Umbilical cord (tissue), 2 donors: ENCODE measurements around the gene AKAP6. TPM values are rescaled to one million over a fixed set of nuclear protein-coding genes. Genes with fewer than 3 reads are reported as not detected.

Experiments
- DNase-seq: peaks from one replicate; pipeline ENCODE4 v3.0.0-alpha.2; 2015; ENCODE audit warnings: low spot score
- total RNA-seq: library from RNA; depleted of rRNA; stranded (reverse); fragments of >200 nt; gene quantifications from one replicate; pipeline ENCODE4 v1.2.3, GENCODE V29; 2014; ENCODE audit warnings: low replicate concordance; ENCODE audit not compliant: insufficient read depth

Gene AKAP6
- total RNA-seq, 1 donor from 2014 or later: 76.3 TPM

DNA sequence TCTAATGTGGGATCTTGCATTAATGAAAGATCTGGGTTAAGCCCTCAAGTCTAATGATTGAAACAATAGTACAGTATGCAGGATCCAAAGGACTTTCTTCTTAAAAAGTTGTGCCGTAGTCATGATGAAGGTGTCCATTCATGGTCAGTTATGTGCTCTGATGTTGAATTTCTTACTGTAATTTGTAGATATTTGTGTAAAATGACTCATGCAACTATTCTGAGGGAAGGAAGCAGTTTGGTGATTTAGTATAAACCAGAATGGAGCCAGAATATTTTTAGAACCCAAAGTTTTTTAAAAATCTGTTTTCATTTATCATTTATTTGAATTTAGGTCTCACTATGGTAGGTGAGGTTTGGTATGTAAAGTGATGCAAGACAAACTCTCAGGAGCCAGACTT is 151.2 kb downstream of the AKAP6 start:
- no peak for DNase-seq

DNA sequence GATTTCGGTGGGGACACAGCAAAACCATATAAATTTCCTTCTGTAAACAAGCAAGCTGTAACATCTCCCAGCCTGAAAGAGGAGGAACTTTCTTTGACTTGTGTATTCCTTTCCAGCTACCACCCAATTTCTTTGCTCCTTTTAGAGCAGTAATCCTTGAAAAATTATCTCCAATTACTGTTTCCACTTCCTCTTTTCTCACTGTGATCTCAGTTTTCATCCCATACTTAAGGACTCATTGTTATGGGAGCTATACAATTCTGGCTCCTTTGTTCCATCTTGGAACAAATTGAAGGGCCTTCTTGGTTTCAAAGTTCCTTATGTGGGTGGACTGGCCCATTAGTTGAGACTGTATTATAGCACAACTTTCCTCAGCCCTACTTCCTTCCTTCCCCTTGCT is 152.6 kb downstream of the AKAP6 start:
- DNase-seq: no peak

DNA sequence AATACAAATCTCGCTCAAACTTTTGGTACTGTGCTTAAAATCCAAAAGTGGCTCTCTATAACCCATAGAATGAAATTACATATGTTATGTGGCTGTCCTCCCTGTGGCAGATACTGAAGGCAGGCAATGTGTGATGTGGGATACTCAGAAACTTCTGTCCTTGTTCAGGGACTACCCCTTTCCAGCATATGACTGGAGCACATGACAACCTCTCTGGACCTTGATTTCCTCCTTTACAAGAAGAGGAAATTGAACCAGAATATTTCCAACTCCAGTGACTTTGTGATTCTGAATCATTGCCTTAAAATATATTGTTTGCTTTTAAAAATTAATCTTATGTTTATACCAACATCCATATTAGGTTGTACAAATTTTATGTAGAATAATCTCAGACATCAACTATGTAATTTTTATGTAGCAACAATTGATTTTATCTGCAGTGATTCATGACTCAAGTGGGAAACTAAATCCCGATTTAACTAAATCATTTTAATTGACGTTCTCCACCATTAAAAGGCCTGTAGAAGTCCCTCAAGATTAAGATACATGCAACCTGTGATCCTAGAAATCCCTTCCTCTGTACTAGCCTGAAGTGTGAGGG is 162.4 kb downstream of the AKAP6 start:
- peak; percentile 66 for DNase-seq

DNA sequence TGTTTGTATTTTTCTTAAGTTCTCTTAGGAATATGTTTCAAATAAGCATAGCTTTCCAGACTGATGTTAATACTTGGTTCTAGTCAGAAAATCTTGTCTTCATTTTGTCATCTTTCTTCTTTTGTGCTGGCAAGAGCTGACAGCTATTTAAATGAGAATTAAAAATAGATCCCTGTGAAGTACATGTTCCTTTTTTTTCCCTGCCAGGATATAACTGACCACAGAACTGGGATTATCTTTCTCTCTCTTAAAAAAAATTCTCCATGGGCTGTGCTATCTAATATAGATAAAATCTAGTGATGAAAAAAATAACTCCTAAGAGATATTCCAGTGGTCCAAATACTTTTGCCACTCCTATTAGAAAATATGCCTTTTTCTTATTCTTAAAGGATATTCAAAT is 163.4 kb downstream of the AKAP6 start:
- DNase-seq: peak; percentile 91

DNA sequence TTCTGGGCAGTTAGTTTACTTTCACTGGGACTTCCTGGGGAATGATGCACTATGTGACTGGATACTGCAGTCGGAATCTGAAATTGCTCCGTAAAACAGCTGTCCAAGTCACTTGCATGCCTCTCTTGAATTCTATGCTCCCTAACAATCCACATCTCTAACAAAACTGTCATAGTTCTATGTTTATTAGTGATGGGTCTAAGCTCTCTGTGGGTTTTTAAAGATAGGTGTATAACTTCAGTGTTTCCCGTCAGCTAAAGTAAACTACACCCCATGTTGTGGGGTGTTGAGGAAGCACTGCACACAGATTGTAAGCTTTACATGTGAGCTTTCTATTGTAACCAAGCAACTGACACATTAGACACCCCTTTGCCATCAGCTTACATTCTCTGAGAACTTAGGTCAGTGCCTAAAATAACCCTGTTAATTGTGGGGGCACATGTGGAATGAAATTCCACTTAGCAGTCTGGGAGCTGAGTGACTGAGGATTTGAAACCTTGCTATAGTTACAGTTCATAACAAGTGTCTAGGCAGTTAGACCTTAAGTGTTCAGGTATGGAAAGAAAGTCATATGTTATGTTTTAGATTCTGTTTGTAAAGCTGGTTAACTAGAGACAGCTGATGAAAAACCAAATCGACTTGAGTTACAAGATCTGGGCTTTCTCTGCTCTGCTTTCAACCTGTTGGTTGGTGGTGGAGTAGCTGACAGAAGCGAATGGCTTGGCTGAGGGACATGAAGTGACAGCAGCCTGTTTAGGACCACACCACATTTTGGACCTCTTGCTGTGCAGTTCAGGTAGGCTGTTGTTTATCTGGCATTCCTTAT is 165.7 kb downstream of the AKAP6 start:
- DNase-seq: no peak

DNA sequence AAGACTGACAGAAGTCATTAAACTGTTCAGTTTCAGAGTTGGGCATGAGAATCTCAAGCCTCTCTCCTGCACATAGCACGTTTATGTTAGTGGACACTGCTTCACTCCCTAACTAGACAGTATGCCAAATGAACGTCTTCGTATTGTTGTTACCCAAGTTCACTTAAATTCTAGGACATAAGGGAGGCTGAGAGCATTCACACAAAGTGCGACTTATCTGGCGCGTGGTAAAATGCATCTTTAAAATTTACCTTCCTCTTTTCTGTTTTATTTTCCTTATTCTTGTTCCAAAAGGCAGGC is 166.3 kb downstream of the AKAP6 start:
- DNase-seq: no peak

DNA sequence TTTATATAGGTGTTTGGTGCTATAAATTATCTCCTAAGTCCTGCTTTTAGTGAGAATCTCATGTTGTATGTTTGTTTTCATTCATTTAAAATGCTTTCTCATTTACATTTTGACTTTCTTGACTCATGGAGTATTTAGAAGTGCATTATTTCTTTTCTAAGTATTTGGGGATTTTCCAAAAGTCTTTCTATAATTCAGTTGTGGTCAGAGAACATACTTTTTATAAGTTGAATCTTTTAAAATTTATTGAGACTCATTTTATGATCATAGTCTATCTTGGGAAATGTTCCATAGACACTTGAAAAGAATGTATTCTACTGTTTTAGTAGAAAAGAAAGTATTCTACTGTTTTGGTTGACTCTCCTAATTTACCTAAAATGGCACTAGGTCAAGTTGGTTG is 168.2 kb downstream of the AKAP6 start:
- DNase-seq: peak; percentile 50

DNA sequence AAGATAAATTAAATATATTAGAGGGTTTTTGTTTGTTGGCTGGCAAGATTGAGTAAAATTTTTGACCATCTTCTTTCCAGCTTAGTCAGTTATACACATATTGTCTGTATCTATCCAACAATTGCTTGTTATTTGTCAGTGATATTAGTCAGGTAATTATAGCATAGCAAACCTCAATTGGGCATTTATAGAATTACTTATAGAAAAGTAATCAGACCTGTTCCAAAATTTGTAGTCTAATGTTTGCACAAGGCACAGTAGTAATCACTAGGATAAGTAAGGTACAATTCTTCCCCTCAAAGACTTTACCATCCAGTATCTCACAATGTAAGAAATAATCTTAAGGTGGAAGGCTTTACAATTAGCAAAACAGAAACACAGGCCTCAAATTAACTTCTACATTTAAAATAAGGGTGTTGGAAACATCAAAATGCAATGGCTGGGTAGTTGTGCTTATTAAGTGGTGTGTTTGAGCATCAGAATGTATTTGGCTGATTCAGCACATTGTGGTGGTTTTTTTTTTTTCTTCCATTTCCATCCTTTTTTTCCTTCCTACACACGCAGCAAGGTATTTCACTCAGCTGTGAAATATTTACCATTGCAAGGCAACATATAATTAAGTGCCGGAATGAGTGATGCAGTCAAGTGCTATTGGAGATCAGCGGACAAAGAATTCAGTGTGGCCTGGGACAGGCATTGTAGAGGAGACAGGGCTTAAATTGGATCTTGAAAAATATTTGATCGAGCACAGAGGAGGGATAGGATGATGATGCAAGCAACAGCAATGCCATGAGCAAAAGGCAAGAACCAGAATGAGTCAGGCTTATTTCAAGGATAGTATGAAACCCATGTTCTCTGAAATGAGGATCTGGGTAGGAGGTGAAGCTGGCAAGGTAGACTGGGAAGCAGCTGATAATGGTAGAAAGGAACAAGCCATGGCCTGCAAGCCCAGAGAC is 178.2 kb downstream of the AKAP6 start:
- DNase-seq: no peak

DNA sequence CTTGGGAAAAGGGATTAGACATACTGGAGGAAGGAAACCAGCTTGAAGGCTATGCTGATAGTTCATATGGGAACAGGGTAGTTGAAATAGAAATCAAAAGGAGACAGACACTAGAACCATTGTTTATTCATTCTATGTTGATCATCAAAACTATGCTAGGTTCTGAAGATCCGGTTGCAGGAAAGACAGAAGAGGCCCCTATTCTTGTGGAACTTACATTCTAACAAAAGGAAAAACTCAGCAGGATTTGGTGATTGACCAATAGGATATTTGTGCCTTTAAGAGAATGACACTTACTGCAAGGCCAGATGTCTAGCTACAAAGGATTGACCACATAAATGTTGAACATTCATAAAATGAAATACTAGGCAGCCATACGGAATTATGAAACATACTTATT is 179.2 kb downstream of the AKAP6 start:
- DNase-seq: no peak

DNA sequence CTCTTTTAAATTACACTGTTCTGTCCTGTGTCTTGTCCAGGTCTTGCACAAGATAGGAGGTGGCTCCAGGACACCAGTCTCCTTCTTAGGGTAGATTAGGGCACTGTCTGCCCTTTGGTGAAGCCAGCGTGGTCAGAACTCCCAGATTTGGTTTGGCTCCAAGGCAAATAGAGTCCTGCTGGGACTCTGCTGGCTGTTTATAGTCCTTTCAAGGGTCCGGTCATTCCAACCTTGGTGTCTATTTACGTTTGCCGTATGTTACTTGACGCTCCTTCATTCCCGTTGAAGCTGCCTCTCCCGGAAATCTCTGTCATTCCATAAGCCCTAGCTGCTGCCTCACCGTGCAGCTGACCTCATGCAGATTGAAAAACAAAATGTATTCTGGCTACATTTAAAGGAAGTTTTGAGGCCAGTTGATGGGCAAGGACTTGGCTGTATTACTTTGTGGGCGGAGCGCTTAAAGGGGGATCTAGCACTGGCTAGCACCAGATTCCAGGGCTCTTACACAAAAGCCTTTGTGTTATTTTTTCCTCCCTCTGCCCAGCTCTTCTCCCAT is 180.6 kb downstream of the AKAP6 start:
- DNase-seq: peak; percentile 85

DNA sequence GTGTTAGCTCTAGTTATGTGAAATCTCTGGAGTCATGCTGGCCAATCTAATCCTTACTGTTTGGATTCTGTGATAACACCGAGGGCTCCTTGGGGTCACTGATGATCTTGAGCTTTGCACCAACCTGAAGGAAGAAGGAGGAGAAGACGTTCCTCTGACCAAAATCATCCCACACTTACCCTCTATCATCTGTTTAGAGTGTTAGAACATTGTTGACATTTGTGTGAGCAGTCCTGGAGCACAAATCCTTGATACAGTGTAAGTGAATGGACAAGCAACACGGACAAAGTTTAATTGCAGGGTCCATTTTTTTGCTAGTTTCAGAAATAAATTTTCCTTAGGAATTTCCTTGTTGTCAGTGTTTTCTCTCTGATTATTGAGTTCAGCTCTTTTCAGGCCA is 181.7 kb downstream of the AKAP6 start:
- DNase-seq: no peak

DNA sequence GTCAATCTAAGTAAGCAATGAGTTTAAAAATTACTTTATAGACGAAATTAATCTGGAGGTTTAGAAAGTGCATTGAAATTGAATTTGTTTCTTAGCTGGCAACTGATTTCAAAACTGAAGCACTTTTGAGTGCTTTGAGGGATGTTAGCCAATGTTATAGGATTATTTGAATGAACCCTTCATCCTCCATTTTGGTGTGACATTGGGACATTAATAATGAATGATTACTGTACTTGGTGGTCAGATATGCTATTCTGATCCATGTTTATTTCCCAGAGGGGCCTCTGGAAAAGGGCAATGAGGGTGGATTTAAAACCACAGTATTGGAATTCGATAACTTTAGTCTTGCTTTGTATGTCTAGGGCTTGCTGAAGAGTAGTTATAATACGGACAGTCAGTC is 183.2 kb downstream of the AKAP6 start:
- DNase-seq: no peak

DNA sequence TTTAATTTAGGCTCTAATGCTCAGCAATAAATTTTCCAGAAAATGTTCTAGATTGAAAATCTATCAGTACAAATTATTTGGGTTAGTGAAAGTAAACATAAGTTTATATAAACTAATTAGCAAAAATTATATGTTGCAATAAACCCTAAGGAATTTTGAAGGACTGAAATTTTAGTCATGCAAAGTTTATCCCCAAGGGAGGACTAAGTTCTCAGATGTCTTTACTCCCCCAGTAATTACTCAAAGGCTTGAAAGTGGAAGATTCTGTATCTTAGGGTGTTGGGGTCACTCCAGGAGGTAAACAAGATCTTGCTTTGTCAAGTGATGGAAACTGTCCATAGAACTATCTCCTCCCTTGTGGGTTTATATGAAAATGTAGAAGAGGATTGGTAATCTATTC is 183.7 kb downstream of the AKAP6 start:
- no peak for DNase-seq

DNA sequence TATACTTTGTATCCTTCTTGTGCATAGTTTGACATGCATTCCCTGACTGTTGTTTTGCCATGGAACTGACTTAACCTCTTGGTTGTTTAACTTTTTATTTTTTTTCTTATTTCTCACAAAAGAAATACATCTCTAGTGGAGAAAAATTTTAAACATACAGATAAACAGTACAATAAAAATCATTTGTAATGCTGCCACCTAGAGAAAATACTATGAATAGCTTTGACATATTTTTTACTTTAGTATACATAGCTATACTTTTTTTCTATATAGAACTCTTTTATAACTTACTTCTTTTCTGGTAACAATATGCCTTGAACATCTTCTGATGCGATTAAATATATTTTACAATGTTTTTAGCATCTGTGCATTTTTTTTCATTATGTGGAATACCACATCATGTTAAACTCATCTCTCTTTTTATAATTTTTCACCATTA is 184.5 kb downstream of the AKAP6 start:
- DNase-seq: peak; percentile 50

DNA sequence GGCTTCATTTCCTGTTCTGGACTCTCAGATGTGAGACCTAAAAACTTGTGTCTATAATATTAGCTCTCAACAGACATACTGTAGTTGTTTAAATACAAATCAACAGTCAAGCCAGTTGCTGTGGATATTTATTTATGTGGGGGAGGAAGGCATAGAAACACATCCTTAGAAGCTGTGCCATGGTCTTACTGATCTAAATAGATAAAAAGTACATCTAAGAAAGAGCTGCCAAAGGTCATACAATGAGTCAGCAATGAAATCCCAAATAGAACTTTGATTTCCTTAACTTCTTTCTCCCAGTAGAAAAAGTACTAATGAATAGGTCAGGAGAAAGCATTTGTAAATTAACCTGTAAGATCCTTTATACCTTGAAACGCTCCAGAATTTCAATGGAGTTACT is 185.1 kb downstream of the AKAP6 start:
- DNase-seq: peak; percentile 45

DNA sequence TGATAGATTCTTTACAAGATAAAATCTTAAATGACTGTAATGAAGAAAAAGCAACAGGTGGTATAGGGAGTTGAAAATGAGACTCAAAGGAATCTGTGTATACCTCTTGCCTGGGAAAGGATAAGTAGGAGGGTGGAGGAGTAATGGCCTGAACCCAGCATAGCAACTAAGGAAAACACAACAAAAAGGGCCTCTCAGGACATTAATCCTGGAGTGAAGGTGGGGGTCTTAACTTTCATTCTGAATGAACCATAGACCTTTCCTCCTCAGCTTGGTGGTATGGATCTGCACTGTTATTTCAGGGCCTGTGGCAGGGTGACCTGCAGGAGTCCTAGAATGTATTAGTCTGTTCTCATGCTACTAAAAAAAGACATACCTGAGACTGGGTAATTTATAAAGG is 185.6 kb downstream of the AKAP6 start:
- DNase-seq: no peak

DNA sequence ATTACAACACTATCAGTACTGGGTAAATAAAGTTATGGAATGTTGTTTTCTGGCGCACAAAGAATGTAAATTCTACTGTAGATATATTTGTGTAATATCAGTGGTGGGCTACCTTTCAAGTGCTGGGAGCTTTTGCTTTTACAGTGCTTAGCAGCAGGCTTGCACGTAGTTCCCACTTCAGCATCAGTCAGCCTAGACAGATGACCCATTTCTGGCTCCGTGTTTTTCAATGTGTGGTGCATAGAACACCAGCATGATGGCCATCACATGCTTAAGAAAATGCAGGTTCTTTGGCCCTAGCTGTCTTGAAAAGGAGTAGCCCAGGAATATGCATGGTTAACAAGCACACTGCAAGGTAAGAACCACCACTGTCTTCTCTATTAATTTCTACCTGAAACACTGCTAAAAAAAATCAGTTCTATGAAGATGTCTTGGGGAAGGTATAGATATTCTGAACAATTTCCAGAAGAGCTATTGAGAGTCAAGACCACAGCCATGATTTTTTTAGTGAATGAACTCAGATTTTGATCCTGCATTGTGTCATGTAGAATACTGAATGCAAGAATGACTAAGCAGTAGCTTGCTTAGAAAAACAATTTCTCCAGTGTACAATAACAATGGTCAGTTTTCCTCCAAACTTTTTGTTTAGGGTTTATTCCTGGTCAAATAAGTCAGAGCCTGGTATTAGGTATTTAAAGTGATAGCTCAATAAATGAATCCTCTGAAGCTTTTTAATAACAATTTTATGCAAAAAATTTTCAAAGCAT is 195.7 kb downstream of the AKAP6 start:
- no peak for DNase-seq

DNA sequence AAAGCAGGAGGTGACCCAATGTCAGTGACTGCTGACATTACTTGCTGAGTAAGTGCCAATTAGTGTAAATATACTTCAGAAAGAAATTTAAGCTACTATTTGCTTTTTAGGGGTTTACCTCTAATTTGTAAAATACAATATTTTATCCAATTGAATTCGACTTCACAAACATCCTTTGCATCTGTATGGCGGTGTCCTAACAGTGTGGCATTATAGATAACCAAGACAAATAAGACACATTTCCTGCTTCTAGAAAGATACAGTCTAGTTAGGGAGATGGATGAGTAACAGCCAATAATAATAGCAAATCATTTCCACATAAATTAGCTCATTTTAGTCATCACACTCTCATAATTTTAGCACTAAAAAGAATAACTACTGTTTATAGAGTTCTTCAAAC is 196.5 kb downstream of the AKAP6 start:
- DNase-seq: no peak

DNA sequence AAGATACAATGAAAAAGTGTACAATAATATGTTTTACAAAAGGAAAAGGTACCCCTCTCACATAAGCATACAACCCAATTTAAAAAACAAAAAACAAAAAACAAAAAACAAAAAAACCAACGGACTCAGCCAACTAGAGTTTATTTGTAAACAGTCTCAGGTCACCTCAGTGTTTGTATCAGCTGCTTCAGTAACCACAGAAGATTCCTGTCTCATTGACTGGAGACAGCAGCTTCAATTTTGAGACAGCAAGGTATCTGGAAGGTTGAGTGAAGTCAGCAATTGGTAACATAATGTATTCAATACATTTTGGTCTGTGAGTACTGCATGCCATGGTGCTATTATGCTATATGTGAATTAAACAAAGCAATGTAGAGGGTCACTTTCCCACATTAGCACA is 201.7 kb downstream of the AKAP6 start:
- no peak for DNase-seq

DNA sequence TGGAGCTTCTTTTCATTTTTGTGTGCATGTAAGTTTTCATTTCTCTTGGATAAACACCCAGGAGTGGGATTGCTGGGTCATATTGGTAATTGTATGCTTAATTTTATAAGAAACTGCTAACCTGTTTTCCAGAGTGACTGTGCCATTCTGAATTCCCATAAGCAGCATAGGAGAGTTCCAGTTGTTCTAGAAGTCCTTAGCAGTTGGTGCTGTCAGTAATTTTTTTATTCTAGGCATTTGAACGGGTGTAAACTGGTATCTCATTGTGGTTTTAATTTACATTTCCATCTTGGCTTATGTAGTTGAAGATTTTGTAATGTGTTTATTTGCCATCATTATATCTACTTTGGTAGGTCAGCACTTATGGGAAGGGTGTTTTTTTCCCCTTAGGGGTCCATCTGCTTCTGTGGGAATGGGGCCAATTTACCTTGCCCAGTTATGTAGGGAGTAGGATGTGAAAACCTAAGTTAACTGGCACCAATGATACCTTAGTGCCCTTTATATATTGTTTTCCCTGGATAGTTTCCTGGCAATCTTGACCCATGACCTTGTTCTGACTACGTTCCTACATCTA is 202.9 kb downstream of the AKAP6 start:
- DNase-seq: no peak

DNA sequence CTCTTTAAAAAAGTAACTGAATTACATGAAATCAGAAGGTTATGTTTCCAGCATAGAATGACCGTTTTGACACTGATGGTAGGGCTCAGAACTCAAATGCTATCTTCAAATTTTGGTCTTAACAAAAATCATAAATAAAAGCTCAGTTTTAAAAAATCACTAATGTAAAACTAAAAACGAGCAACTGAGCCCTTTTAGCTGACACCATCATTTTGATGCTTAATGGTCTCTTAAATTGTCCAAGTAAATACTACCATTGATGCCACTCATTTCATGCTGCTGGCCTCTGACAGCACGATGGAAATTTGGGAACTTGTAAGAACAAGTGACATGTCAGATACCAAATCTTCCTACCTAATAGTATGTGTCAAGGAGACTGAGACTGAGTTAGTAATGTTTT is 205.0 kb downstream of the AKAP6 start:
- DNase-seq: no peak
